Measurements from ENCODE around the gene RPTOR. TPM values are rescaled to one million over a fixed set of nuclear protein-coding genes. Genes with fewer than 3 reads are reported as not detected.

The RPTOR gene, protein sequence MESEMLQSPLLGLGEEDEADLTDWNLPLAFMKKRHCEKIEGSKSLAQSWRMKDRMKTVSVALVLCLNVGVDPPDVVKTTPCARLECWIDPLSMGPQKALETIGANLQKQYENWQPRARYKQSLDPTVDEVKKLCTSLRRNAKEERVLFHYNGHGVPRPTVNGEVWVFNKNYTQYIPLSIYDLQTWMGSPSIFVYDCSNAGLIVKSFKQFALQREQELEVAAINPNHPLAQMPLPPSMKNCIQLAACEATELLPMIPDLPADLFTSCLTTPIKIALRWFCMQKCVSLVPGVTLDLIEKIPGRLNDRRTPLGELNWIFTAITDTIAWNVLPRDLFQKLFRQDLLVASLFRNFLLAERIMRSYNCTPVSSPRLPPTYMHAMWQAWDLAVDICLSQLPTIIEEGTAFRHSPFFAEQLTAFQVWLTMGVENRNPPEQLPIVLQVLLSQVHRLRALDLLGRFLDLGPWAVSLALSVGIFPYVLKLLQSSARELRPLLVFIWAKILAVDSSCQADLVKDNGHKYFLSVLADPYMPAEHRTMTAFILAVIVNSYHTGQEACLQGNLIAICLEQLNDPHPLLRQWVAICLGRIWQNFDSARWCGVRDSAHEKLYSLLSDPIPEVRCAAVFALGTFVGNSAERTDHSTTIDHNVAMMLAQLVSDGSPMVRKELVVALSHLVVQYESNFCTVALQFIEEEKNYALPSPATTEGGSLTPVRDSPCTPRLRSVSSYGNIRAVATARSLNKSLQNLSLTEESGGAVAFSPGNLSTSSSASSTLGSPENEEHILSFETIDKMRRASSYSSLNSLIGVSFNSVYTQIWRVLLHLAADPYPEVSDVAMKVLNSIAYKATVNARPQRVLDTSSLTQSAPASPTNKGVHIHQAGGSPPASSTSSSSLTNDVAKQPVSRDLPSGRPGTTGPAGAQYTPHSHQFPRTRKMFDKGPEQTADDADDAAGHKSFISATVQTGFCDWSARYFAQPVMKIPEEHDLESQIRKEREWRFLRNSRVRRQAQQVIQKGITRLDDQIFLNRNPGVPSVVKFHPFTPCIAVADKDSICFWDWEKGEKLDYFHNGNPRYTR (N-terminal part only)
- 28.7 to 35.6 TPM (median 32.1 TPM) in 5 replicates for total RNA-seq (2022; extraction: Qiagen RNA extraction; ENCODE audit: low read depth)

DNA sequence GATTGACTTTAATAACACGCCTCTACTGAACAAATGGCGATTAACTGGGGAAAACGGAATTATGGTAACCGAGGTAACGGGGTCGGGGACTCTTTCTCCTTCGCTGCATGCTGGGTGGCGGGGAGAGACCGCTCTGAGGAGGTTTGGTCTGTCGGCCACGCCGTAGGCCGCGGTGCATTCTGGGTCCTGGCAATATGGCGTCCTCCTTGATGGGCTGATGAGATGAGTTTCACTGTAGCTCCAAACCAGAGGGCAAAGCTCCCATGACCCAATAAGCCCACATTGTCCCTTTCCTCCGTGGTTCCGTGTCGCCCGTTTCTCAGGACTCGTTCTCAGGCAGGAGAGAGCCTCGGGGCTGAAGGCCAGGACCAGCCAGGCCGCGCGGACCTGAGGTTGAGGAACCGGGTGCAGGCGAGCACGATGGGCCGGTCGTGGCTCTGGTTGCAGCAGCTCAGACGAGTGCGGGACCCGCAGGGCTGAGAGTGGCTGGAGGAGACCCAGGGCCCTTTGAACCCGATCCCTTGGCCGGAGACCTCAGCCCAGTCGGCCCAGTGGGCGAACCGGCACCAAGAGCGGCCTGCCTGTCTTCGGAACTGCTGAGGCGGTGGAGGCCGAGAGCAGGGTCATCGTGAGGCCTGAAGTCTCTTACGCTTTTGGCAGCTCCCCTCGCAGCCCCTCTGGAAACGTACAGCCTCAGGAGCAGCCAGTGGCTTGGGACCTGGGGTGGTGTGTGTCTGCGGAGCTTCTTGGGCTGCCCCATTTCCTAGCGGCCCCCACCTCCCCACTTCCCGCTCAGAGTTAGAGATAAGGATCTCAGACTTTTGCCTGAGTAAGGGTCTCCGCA, at the start of gene RPTOR:
Gene RPTOR (plus strand): TSS at position 184 of the 844 bp plus-strand sequence. CDS start 792 bp downstream, outside the sequence.

DNA sequence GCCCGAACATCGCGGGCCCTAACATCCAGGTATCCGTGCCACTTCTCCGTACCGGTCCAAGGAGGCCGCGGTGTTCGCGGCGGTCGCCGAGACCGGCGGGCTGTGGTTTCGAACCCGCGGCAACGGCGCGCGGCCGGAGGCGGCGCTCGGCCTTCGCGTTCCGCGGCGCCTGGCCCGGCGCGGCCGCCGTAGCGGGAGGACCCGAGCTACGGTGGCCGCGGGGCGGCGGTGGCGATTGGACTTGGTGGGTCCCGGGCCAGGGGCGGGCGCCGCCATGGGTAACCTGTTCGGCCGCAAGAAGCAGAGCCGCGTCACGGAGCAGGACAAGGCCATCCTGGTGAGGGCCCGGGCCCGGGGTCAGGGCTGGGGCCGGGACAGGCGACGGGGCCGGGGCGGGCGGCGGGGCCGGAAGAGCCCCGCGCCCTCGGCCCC, 447.0 kb downstream of the RPTOR start, which contains the start of gene CHMP6:
Gene CHMP6 (plus strand): TSS at position 197 of the 432 bp plus-strand sequence. CDS start 78 bp downstream, at position 275.

Other genes starting within 250 kb of the RPTOR start
- gene ENDOV, start 129.7 kb upstream of the RPTOR start, total RNA-seq (2022; extraction: Qiagen RNA extraction; ENCODE audit: low read depth) = 44.0 to 50.9 TPM (median 45.0 TPM) in 5 replicates
- gene NPTX1, start 68.2 kb upstream of the RPTOR start, total RNA-seq (2022; extraction: Qiagen RNA extraction; ENCODE audit: low read depth) = 63.6 to 108 TPM (median 84.7 TPM) in 5 replicates

All from A549 treated with DMSO at 1 μM for 4 hours (cell line).